ENCODE data around the gene CD164L2.

Gene CD164L2

DNA sequence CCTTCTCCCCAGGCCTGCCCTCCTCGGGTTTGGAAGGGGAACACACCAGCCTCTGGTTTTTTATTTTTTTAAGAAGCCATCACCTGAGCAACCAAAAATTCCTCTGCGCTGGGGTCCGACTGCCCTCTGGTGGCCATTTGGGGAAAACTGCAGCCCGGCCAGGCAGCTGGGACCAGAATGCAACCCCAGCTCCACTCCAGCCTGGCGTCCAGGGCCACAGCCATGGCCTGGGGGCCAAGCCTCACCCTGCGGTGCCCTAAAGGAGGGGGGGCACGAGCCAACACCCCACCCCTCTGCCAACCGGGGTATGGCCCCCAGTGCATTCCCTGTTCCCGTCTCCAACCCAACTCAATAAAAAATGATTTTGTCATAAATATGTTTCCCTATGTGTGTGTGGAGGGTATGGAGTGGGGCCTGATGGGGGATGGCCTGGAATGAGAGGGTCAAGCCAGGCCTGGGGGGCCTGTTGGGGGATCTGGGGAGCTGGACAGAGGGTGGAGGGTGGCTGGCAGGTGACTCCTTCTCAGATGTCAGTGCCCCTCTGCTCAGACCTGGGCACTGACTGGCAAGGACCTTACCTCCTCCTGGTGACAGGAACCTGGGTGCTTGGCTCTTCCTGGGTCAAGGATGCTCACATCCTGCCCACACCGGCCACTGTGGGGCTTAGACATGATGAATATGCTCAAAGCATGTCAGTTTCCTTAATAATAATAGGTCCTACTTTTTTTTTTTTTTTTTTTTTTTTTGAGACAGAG, 12.5 kb upstream of the CD164L2 start (continued):
- TF ChIP-seq, protein P1, sequence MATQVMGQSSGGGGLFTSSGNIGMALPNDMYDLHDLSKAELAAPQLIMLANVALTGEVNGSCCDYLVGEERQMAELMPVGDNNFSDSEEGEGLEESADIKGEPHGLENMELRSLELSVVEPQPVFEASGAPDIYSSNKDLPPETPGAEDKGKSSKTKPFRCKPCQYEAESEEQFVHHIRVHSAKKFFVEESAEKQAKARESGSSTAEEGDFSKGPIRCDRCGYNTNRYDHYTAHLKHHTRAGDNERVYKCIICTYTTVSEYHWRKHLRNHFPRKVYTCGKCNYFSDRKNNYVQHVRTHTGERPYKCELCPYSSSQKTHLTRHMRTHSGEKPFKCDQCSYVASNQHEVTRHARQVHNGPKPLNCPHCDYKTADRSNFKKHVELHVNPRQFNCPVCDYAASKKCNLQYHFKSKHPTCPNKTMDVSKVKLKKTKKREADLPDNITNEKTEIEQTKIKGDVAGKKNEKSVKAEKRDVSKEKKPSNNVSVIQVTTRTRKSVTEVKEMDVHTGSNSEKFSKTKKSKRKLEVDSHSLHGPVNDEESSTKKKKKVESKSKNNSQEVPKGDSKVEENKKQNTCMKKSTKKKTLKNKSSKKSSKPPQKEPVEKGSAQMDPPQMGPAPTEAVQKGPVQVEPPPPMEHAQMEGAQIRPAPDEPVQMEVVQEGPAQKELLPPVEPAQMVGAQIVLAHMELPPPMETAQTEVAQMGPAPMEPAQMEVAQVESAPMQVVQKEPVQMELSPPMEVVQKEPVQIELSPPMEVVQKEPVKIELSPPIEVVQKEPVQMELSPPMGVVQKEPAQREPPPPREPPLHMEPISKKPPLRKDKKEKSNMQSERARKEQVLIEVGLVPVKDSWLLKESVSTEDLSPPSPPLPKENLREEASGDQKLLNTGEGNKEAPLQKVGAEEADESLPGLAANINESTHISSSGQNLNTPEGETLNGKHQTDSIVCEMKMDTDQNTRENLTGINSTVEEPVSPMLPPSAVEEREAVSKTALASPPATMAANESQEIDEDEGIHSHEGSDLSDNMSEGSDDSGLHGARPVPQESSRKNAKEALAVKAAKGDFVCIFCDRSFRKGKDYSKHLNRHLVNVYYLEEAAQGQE (tag by site-specific recombination; IDR thresholded peaks at IDR 0.05), result no peak
- TF ChIP-seq, protein P2, sequence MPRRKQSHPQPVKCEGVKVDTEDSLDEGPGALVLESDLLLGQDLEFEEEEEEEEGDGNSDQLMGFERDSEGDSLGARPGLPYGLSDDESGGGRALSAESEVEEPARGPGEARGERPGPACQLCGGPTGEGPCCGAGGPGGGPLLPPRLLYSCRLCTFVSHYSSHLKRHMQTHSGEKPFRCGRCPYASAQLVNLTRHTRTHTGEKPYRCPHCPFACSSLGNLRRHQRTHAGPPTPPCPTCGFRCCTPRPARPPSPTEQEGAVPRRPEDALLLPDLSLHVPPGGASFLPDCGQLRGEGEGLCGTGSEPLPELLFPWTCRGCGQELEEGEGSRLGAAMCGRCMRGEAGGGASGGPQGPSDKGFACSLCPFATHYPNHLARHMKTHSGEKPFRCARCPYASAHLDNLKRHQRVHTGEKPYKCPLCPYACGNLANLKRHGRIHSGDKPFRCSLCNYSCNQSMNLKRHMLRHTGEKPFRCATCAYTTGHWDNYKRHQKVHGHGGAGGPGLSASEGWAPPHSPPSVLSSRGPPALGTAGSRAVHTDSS (tag by site-specific recombination; IDR thresholded peaks at IDR 0.05), result no peak
- TF ChIP-seq ZNF654 (tag by site-specific recombination; IDR thresholded peaks at IDR 0.05; ENCODE audit: low read depth) (peak; percentile 80), ZNF155 (tag by site-specific recombination; IDR thresholded peaks at IDR 0.05) (no peak), SP7 (tag by site-specific recombination; IDR thresholded peaks at IDR 0.05) (peak; percentile 42), ZNF391 (tag by site-specific recombination; IDR thresholded peaks at IDR 0.05; ENCODE audit: borderline replicate concordance, low read depth) (no peak), BCL11B (tag by site-specific recombination; IDR thresholded peaks at IDR 0.05; ENCODE audit: low read depth) (no peak), ZNF132 (tag by site-specific recombination; IDR thresholded peaks at IDR 0.05; ENCODE audit: borderline replicate concordance) (no peak), ZNF10 (tag by site-specific recombination; IDR thresholded peaks at IDR 0.05) (peak; percentile 77; the same call in 1 of the 2 replicates), ZNF324 (tag by site-specific recombination; IDR thresholded peaks at IDR 0.05) (no peak), ZNF777 (tag by site-specific recombination; IDR thresholded peaks at IDR 0.05; ENCODE audit: borderline replicate concordance) (no peak), KLF7 (tag by site-specific recombination; IDR thresholded peaks at IDR 0.05; ENCODE audit: borderline replicate concordance) (no peak), ZFP37 (tag by site-specific recombination; IDR thresholded peaks at IDR 0.05) (0 out of 2 replicates have a peak, but pooled peaks have one; percentile 51), FEZF1 (tag by site-specific recombination; IDR thresholded peaks at IDR 0.05) (no peak), MZF1 (tag by site-specific recombination; IDR thresholded peaks at IDR 0.05; ENCODE audit: borderline replicate concordance) (no peak), KLF10 (tag by site-specific recombination; IDR thresholded peaks at IDR 0.05) (peak; percentile 23; the same call in 1 of the 2 replicates), ZNF280D (tag by site-specific recombination; IDR thresholded peaks at IDR 0.05) (no peak), ZNF133 (tag by site-specific recombination; IDR thresholded peaks at IDR 0.05) (no peak), ZNF529 (tag by site-specific recombination; IDR thresholded peaks at IDR 0.05; ENCODE audit: insufficient replicate concordance) (no peak), ZNF580 (tag by site-specific recombination; IDR thresholded peaks at IDR 0.05) (no peak), PRDM6 (tag by site-specific recombination; IDR thresholded peaks at IDR 0.05) (no peak), ZNF514 (tag by site-specific recombination; IDR thresholded peaks at IDR 0.05) (no peak), ZNF626 (tag by site-specific recombination; IDR thresholded peaks at IDR 0.05) (no peak), EGR2 (tag by site-specific recombination; IDR thresholded peaks at IDR 0.05; ENCODE audit: low read depth) (no peak)
- TF ChIP-seq, protein P3, sequence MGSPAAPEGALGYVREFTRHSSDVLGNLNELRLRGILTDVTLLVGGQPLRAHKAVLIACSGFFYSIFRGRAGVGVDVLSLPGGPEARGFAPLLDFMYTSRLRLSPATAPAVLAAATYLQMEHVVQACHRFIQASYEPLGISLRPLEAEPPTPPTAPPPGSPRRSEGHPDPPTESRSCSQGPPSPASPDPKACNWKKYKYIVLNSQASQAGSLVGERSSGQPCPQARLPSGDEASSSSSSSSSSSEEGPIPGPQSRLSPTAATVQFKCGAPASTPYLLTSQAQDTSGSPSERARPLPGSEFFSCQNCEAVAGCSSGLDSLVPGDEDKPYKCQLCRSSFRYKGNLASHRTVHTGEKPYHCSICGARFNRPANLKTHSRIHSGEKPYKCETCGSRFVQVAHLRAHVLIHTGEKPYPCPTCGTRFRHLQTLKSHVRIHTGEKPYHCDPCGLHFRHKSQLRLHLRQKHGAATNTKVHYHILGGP (tag by site-specific recombination; IDR thresholded peaks at IDR 0.05), result no peak
- TF ChIP-seq, protein P4, sequence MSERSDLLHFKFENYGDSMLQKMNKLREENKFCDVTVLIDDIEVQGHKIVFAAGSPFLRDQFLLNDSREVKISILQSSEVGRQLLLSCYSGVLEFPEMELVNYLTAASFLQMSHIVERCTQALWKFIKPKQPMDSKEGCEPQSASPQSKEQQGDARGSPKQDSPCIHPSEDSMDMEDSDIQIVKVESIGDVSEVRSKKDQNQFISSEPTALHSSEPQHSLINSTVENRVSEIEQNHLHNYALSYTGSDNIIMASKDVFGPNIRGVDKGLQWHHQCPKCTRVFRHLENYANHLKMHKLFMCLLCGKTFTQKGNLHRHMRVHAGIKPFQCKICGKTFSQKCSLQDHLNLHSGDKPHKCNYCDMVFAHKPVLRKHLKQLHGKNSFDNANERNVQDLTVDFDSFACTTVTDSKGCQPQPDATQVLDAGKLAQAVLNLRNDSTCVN (tag by site-specific recombination; optimal IDR thresholded peaks at IDR 0.05), result no peak

Data from HEK293 (cell line).